Measurements from ENCODE around the gene RNF150.

The RNF150 gene

GRCh38 chr4:140932501-140933045 is 200.7 kb downstream of the RNF150 start:
- peak; percentile 48 for FAIRE-seq

GRCh38 chr4:140931911-140932310 is 201.4 kb downstream of the RNF150 start:
- FAIRE-seq (no peak), DNase-seq (ENCODE audit: insufficient read length, low spot score) (no peak)

More at GRCh38 chr4:140932501-140933045, 200.7 kb downstream of the RNF150 start:
- DNase-seq (ENCODE audit: insufficient read length, low spot score), result no peak

- FAIRE-seq, result no peak
Measured at GRCh38 chr4:140930557-140930956, 202.7 kb downstream of the RNF150 start.

GRCh38 chr4:140930011-140930410 is 203.3 kb downstream of the RNF150 start:
- FAIRE-seq, result no peak
- no peak for DNase-seq (ENCODE audit: insufficient read length, low spot score)

More at GRCh38 chr4:140930557-140930956, 202.7 kb downstream of the RNF150 start:
- no peak for DNase-seq (ENCODE audit: insufficient read length, low spot score)

GRCh38 chr4:140928880-140929279 is 204.4 kb downstream of the RNF150 start:
- no peak for DNase-seq (ENCODE audit: insufficient read length, low spot score)
- no peak for FAIRE-seq

GRCh38 chr4:140926672-140927071 is 206.6 kb downstream of the RNF150 start:
- FAIRE-seq (no peak), DNase-seq (ENCODE audit: insufficient read length, low spot score) (no peak)

- FAIRE-seq (no peak), DNase-seq (ENCODE audit: insufficient read length, low spot score) (no peak)
Measured at GRCh38 chr4:140925417-140925816, 207.9 kb downstream of the RNF150 start.

- DNase-seq (ENCODE audit: insufficient read length, low spot score) (no peak), FAIRE-seq (no peak)
Measured at GRCh38 chr4:140924761-140925392, 208.4 kb downstream of the RNF150 start.

- FAIRE-seq, result no peak
Measured at GRCh38 chr4:140906993-140907962, 226.0 kb downstream of the RNF150 start.

GRCh38 chr4:140904904-140905303 is 228.4 kb downstream of the RNF150 start:
- FAIRE-seq (no peak), DNase-seq (ENCODE audit: insufficient read length, low spot score) (no peak)

More at GRCh38 chr4:140906993-140907962, 226.0 kb downstream of the RNF150 start:
- DNase-seq (ENCODE audit: insufficient read length, low spot score), result no peak

- no peak for FAIRE-seq
- DNase-seq (ENCODE audit: insufficient read length, low spot score), result no peak
Measured at GRCh38 chr4:140903522-140904475, 229.5 kb downstream of the RNF150 start.

- DNase-seq (ENCODE audit: insufficient read length, low spot score), result no peak
- no peak for FAIRE-seq
Measured at GRCh38 chr4:140901736-140902336, 231.4 kb downstream of the RNF150 start.

- FAIRE-seq (no peak), DNase-seq (ENCODE audit: insufficient read length, low spot score) (no peak)
Measured at GRCh38 chr4:140893939-140894338, 239.3 kb downstream of the RNF150 start.

- FAIRE-seq (no peak), DNase-seq (ENCODE audit: insufficient read length, low spot score) (no peak)
Measured at GRCh38 chr4:140888054-140888453, 245.2 kb downstream of the RNF150 start.

- DNase-seq (ENCODE audit: insufficient read length, low spot score) (no peak), FAIRE-seq (no peak)
Measured at GRCh38 chr4:140887467-140887866, 245.8 kb downstream of the RNF150 start.

GRCh38 chr4:140884431-140885058 is 248.7 kb downstream of the RNF150 start:
- FAIRE-seq, result no peak
- DNase-seq (ENCODE audit: insufficient read length, low spot score), result peak; percentile 45

- DNase-seq (ENCODE audit: insufficient read length, low spot score) (no peak), FAIRE-seq (no peak)
Measured at GRCh38 chr4:140877781-140878180, 255.5 kb downstream of the RNF150 start.

GRCh38 chr4:140876615-140877364 is 256.5 kb downstream of the RNF150 start:
- DNase-seq (ENCODE audit: insufficient read length, low spot score) (no peak), FAIRE-seq (no peak)

All from HTR-8/SVneo (cell line).